Keratinocyte (primary cell): Measurements from ENCODE around the gene GAPDHS.

Experiments used
- CTCF ChIP-seq, 3 experiments: IDR thresholded peaks in 1 of 3; conservative IDR thresholded peaks in 1 of 3; optimal IDR thresholded peaks in 1 of 3; 2 replicates in 2 of 3; 3 replicates in 1 of 3; pipeline versions ENCODE3 to v1.5.1; 2011; ENCODE audit warnings: low read length in 3 of 3, mild to moderate bottlenecking in 3 of 3, moderate library complexity in 2 of 3, control low read depth in 1 of 3, inconsistent platforms in 1 of 3; ENCODE audit not compliant: insufficient read depth in 2 of 3; ENCODE audit errors: extremely low read depth in 1 of 3
- EZH2 ChIP-seq: IDR thresholded peaks from one replicate; pipeline ENCODE4 v1.6.1; 2012; ENCODE audit warnings: inconsistent platforms, mild to moderate bottlenecking, low read length, moderate library complexity

GRCh38 chr19:35559281-35559659 is 26.0 kb downstream of the GAPDHS start:
- TF ChIP-seq CTCF (optimal IDR thresholded peaks at IDR 0.05 in 1 of 3, IDR thresholded peaks at IDR 0.05 in 1 of 3, conservative IDR thresholded peaks at IDR 0.05 in 1 of 3; ENCODE audit: extremely low read depth in 1 of 3, insufficient read depth in 2 of 3, low read length in 3 of 3) = no peak
- TF ChIP-seq EZH2 = no peak
